Gastroesophageal sphincter (tissue), 3 donors: ENCODE data around the gene ASF1A.

Source experiments
- CTCF ChIP-seq, 4 experiments: fragments of 200-600 bp in 2 of 4; fragments of 450-650 bp in 2 of 4; sonication (generic) in 1 of 4; IDR thresholded peaks; one replicate each; pipeline ENCODE4 v1.5.1; 2017 to 2019; ENCODE audit warnings: antibody characterized with exemption in 4 of 4, mild to moderate bottlenecking in 2 of 4, moderate library complexity in 2 of 4
- POLR2AphosphoS5 ChIP-seq: sonication (generic); formaldehyde crosslinking; IDR thresholded peaks from one replicate; pipeline ENCODE4 v1.6.1; 2017; ENCODE audit warnings: antibody characterized with exemption

- no peak for TF ChIP-seq CTCF (IDR thresholded peaks at IDR 0.05)
- TF ChIP-seq POLR2AphosphoS5: no peak
Observed at GRCh38 chr6:118952683-118953082, 58.7 kb downstream of the ASF1A start.
